ENCODE results near the gene APAF1. TPM values are rescaled to one million over a fixed set of nuclear protein-coding genes. Genes with fewer than 3 reads are reported as not detected.

The APAF1 gene
- total RNA-seq, 1 experiment from 2014 or later = 19.3 TPM

GRCh38 chr12:98744680-98745079 lies 99.6 kb downstream of the APAF1 start:
- ATAC-seq (no peak), DNase-seq (ENCODE audit: low spot score) (no peak)
- Mint-ChIP-seq H3K4me3 (no peak overlapping the region), H3K4me1 (peaks cover 29% of the 10 kb centered on the region), H3K27me3 (ENCODE audit: low read depth) (peaks cover 47% of the 10 kb centered on the region), H3K27ac (no peak overlapping the region), H3K36me3 (no peaks in the 10 kb centered on the region), H3K9me3 (no peaks in the 10 kb centered on the region)
- ChIA-PET POLR2A (no interaction called here), CTCF (no interaction called here)
- no peak for TF ChIP-seq NFE2L1 (CRISPR knock-in tag; IDR thresholded peaks at IDR 0.05)
- no peak for TF ChIP-seq NFYB (CRISPR knock-in tag; conservative IDR thresholded peaks at IDR 0.05; ENCODE audit: low read depth)
- no peak for TF ChIP-seq SP1 (CRISPR knock-in tag; conservative IDR thresholded peaks at IDR 0.05)
- TF ChIP-seq ZNF263 (CRISPR knock-in tag; IDR thresholded peaks at IDR 0.05; ENCODE audit: low read depth) = no peak
- TF ChIP-seq EMX1 (CRISPR knock-in tag; IDR thresholded peaks at IDR 0.05) = no peak
- no peak for TF ChIP-seq ZSCAN18 (CRISPR knock-in tag; IDR thresholded peaks at IDR 0.05)
- no peak for TF ChIP-seq ZNF532 (CRISPR knock-in tag; IDR thresholded peaks at IDR 0.05; ENCODE audit: borderline replicate concordance)
- TF ChIP-seq, protein P1, sequence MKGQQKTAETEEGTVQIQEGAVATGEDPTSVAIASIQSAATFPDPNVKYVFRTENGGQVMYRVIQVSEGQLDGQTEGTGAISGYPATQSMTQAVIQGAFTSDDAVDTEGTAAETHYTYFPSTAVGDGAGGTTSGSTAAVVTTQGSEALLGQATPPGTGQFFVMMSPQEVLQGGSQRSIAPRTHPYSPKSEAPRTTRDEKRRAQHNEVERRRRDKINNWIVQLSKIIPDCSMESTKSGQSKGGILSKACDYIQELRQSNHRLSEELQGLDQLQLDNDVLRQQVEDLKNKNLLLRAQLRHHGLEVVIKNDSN (CRISPR knock-in tag; IDR thresholded peaks at IDR 0.05) = no peak
- no peak for TF ChIP-seq NR2C2 (CRISPR knock-in tag; IDR thresholded peaks at IDR 0.05)
- TF ChIP-seq RORB (CRISPR knock-in tag; IDR thresholded peaks at IDR 0.05) = no peak
- TF ChIP-seq ZNF219 (CRISPR knock-in tag; IDR thresholded peaks at IDR 0.05; ENCODE audit: borderline replicate concordance) = no peak

- Mint-ChIP-seq H3K27me3 (ENCODE audit: low read depth) (peaks cover 39% of the 10 kb centered on the region), H3K9me3 (no peaks in the 10 kb centered on the region), H3K4me3 (peak overlapping the region; percentile 64), H3K27ac (no peak overlapping the region), H3K36me3 (no peaks in the 10 kb centered on the region), H3K4me1 (peaks cover 36% of the 10 kb centered on the region)
- DNase-seq (ENCODE audit: low spot score) (peak; percentile 42), ATAC-seq (peak; percentile 45)
- CTCF ChIA-PET = no interaction called here
- peak; percentile 48; the same call in 1 of the 2 replicates for TF ChIP-seq FOXP1 (CRISPR knock-in tag; IDR thresholded peaks at IDR 0.05; ENCODE audit: borderline replicate concordance)
- 0 out of 2 replicates have a peak, but pooled peaks have one; percentile 50 for TF ChIP-seq TP53 (CRISPR knock-in tag; IDR thresholded peaks at IDR 0.05)
- TF ChIP-seq MAX (CRISPR knock-in tag; IDR thresholded peaks at IDR 0.05) = peak; percentile 83
- TF ChIP-seq ZNF416 (CRISPR knock-in tag; IDR thresholded peaks at IDR 0.05) = no peak
- POLR2A ChIA-PET = no interaction called here
Observed at GRCh38 chr12:98745578-98746391, 100.7 kb downstream of the APAF1 start.

GRCh38 chr12:98748463-98748862 lies 103.4 kb downstream of the APAF1 start:
- Mint-ChIP-seq H3K27ac (no peak overlapping the region), H3K4me3 (no peak overlapping the region), H3K4me1 (peaks cover 12% of the 10 kb centered on the region), H3K9me3 (no peaks in the 10 kb centered on the region), H3K36me3 (no peaks in the 10 kb centered on the region), H3K27me3 (ENCODE audit: low read depth) (peaks cover 26% of the 10 kb centered on the region)
- DNase-seq (ENCODE audit: low spot score) (no peak), ATAC-seq (no peak)
- POLR2A ChIA-PET = interaction anchor here (0.7 kb wide), 1 partner anchor 80 kb away, joined by 3 read pairs; no protein-coding TSS in a partner anchor
- CTCF ChIA-PET = interaction anchor here (0.7 kb wide), 1 partner anchor 191 kb away, joined by 3 read pairs; no protein-coding TSS in a partner anchor
- no peak for TF ChIP-seq ETV6 (CRISPR knock-in tag; IDR thresholded peaks at IDR 0.05)
- TF ChIP-seq, protein P2, sequence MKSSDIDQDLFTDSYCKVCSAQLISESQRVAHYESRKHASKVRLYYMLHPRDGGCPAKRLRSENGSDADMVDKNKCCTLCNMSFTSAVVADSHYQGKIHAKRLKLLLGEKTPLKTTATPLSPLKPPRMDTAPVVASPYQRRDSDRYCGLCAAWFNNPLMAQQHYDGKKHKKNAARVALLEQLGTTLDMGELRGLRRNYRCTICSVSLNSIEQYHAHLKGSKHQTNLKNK (CRISPR knock-in tag; IDR thresholded peaks at IDR 0.05) = no peak
- TF ChIP-seq NR1H2 (CRISPR knock-in tag; IDR thresholded peaks at IDR 0.05) = no peak
- TF ChIP-seq ZNF138 (CRISPR knock-in tag; conservative IDR thresholded peaks at IDR 0.05) = no peak
- TF ChIP-seq ZBTB43 (CRISPR knock-in tag; IDR thresholded peaks at IDR 0.05) = no peak
- TF ChIP-seq TEAD1 (CRISPR knock-in tag; IDR thresholded peaks at IDR 0.05) = no peak
- TF ChIP-seq, protein P3, sequence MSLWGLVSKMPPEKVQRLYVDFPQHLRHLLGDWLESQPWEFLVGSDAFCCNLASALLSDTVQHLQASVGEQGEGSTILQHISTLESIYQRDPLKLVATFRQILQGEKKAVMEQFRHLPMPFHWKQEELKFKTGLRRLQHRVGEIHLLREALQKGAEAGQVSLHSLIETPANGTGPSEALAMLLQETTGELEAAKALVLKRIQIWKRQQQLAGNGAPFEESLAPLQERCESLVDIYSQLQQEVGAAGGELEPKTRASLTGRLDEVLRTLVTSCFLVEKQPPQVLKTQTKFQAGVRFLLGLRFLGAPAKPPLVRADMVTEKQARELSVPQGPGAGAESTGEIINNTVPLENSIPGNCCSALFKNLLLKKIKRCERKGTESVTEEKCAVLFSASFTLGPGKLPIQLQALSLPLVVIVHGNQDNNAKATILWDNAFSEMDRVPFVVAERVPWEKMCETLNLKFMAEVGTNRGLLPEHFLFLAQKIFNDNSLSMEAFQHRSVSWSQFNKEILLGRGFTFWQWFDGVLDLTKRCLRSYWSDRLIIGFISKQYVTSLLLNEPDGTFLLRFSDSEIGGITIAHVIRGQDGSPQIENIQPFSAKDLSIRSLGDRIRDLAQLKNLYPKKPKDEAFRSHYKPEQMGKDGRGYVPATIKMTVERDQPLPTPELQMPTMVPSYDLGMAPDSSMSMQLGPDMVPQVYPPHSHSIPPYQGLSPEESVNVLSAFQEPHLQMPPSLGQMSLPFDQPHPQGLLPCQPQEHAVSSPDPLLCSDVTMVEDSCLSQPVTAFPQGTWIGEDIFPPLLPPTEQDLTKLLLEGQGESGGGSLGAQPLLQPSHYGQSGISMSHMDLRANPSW (CRISPR knock-in tag; conservative IDR thresholded peaks at IDR 0.05; ENCODE audit: low read depth) = no peak
